Sigmoid colon (tissue), 4 donors: ENCODE data around the gene CDON.

Experiments
- EP300 ChIP-seq, 4 donors: sonication (generic); formaldehyde crosslinking; IDR thresholded peaks; one replicate each; pipeline ENCODE4 v1.6.1; 2017; ENCODE audit warnings: antibody characterized with exemption in 4 of 4
- POLR2A ChIP-seq, 2 donors: fragments of 450-650 bp; IDR thresholded peaks; one replicate each; pipeline ENCODE4 v1.6.1; 2016; ENCODE audit warnings: antibody characterized with exemption in 2 of 2, mild to moderate bottlenecking in 2 of 2, moderate library complexity in 2 of 2
- TF ChIP-seq, protein P1 (sequence below), 4 experiments: fragments of 450-650 bp in 3 of 4; fragments of 200-600 bp in 1 of 4; IDR thresholded peaks; one replicate each; pipeline ENCODE4 v1.5.1; 2016 to 2019; ENCODE audit warnings: antibody characterized with exemption in 4 of 4, mild to moderate bottlenecking in 3 of 4, moderate library complexity in 2 of 4

DNA sequence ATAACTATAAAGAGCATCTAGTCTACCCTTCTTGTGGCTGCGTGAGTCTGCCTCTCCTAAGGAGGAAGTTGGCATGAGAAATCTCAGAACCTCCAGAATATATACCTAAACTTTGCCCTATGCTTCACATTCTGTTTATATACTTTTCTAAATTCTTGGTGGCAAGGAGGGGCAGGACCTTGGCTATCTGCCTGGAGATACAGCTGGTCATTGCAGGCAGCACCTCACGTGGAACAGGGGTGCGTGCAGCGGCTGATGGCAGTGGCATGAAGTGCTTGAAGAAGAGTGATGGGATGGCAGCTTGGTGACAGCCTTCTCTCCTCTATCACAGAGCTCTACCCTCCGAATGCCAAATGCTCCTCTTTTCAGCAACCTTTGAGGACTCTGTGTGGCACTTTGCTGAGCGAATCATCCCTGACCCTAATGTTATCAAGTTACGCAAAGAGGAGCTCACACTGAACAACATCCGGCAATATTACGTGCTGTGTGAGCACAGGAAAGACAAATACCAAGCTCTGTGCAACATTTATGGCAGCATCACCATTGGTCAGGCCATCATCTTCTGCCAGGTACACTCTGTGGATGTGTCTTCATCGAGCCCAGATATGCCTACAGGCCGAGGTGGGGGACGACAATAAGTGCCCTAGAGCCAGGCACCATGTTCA is 145.9 kb downstream of the CDON start:
- TF ChIP-seq POLR2A (IDR thresholded peaks at IDR 0.05) (no peak), EP300 (IDR thresholded peaks at IDR 0.05) (no peak)
- TF ChIP-seq, protein P1, sequence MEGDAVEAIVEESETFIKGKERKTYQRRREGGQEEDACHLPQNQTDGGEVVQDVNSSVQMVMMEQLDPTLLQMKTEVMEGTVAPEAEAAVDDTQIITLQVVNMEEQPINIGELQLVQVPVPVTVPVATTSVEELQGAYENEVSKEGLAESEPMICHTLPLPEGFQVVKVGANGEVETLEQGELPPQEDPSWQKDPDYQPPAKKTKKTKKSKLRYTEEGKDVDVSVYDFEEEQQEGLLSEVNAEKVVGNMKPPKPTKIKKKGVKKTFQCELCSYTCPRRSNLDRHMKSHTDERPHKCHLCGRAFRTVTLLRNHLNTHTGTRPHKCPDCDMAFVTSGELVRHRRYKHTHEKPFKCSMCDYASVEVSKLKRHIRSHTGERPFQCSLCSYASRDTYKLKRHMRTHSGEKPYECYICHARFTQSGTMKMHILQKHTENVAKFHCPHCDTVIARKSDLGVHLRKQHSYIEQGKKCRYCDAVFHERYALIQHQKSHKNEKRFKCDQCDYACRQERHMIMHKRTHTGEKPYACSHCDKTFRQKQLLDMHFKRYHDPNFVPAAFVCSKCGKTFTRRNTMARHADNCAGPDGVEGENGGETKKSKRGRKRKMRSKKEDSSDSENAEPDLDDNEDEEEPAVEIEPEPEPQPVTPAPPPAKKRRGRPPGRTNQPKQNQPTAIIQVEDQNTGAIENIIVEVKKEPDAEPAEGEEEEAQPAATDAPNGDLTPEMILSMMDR (IDR thresholded peaks at IDR 0.05), result no peak
